Measurements from ENCODE around the gene TRIO. TPM values are rescaled to one million over a fixed set of nuclear protein-coding genes. Genes with fewer than 3 reads are reported as not detected.

The TRIO gene
- total and polyA plus RNA-seq, 2 experiments from 2014 or later, result 18.5 to 78.2 TPM

GRCh38 chr5:14172149-14172795 lies 29.1 kb downstream of the TRIO start:
- Histone ChIP-seq H3K4me3 (no peak overlapping the region), H3K27me3 (no peaks in the 10 kb centered on the region), H3K79me2 (peaks cover 100% of the 10 kb centered on the region), H3K9me3 (ENCODE audit: low read depth) (no peaks in the 10 kb centered on the region), H3K4me1 (ENCODE audit: insufficient read depth) (peaks cover 24% of the 10 kb centered on the region), H2AFZ (no peak overlapping the region), H4K20me1 (ENCODE audit: insufficient read depth, poor library complexity, severe bottlenecking) (peaks cover 71% of the 10 kb centered on the region), H3K9me2 (replicated peaks; ENCODE audit: insufficient read depth) (no peaks in the 10 kb centered on the region), H3K27ac (no peak overlapping the region), H3K4me2 (peak overlapping the region; percentile 24), H3K36me3 (replicated peaks; ENCODE audit: insufficient read depth, low read depth) (no peaks in the 10 kb centered on the region)
- DNase-seq (ENCODE audit: low spot score), result no peak
- no peak for TF ChIP-seq CTCF (IDR thresholded peaks at IDR 0.05; ENCODE audit: poor library complexity)
- TF ChIP-seq EZH2phosphoT487 (IDR thresholded peaks at IDR 0.05; ENCODE audit: low read depth, severe bottlenecking, unreplicated experiment), result no peak
- TF ChIP-seq EZH2 (IDR thresholded peaks at IDR 0.05; ENCODE audit: borderline replicate concordance), result no peak
- 89% methylated on average over 5 of the region's 5 CpGs for WGBS (ENCODE audit: low lambda C conversion rate, missing lambda C conversion rate)

GRCh38 chr5:14173377-14174229 lies 30.5 kb downstream of the TRIO start:
- peaks cover 100% of the 10 kb centered on the region for H3K79me2 ChIP-seq
- no peak for TF ChIP-seq EZH2 (IDR thresholded peaks at IDR 0.05; ENCODE audit: borderline replicate concordance)
- H3K27ac ChIP-seq, result peak overlapping the region; percentile 36
- WGBS (ENCODE audit: low lambda C conversion rate, missing lambda C conversion rate), result 65% methylated on average over 15 of the region's 15 CpGs
- H3K9me2 ChIP-seq (replicated peaks; ENCODE audit: insufficient read depth), result no peaks in the 10 kb centered on the region
- H3K27me3 ChIP-seq, result no peaks in the 10 kb centered on the region
- H3K4me3 ChIP-seq, result no peak overlapping the region
- peak overlapping the region; percentile 45 for H3K4me2 ChIP-seq
- H3K9me3 ChIP-seq (ENCODE audit: low read depth), result no peaks in the 10 kb centered on the region
- H4K20me1 ChIP-seq (ENCODE audit: insufficient read depth, poor library complexity, severe bottlenecking), result peaks cover 65% of the 10 kb centered on the region
- no peak overlapping the region for H2AFZ ChIP-seq
- no peak for DNase-seq (ENCODE audit: low spot score)
- no peaks in the 10 kb centered on the region for H3K36me3 ChIP-seq (replicated peaks; ENCODE audit: insufficient read depth, low read depth)
- H3K4me1 ChIP-seq (ENCODE audit: insufficient read depth), result peaks cover 24% of the 10 kb centered on the region

GRCh38 chr5:14174230-14174636 lies 31.1 kb downstream of the TRIO start:
- H3K27ac ChIP-seq, result peak overlapping the region; percentile 36
- H3K4me1 ChIP-seq (ENCODE audit: insufficient read depth), result peaks cover 28% of the 10 kb centered on the region
- no peak for TF ChIP-seq EZH2phosphoT487 (IDR thresholded peaks at IDR 0.05; ENCODE audit: low read depth, severe bottlenecking, unreplicated experiment)
- no peak for TF ChIP-seq CTCF (IDR thresholded peaks at IDR 0.05; ENCODE audit: poor library complexity)
- no peak for TF ChIP-seq EZH2 (IDR thresholded peaks at IDR 0.05; ENCODE audit: borderline replicate concordance)
- H3K27me3 ChIP-seq, result no peaks in the 10 kb centered on the region
- no peak for DNase-seq (ENCODE audit: low spot score)
- no peaks in the 10 kb centered on the region for H3K9me3 ChIP-seq (ENCODE audit: low read depth)
- H2AFZ ChIP-seq, result no peak overlapping the region
- H4K20me1 ChIP-seq (ENCODE audit: insufficient read depth, poor library complexity, severe bottlenecking), result peaks cover 64% of the 10 kb centered on the region
- peak overlapping the region; percentile 45 for H3K4me2 ChIP-seq
- no peaks in the 10 kb centered on the region for H3K36me3 ChIP-seq (replicated peaks; ENCODE audit: insufficient read depth, low read depth)
- no peaks in the 10 kb centered on the region for H3K9me2 ChIP-seq (replicated peaks; ENCODE audit: insufficient read depth)
- H3K79me2 ChIP-seq, result peaks cover 100% of the 10 kb centered on the region
- WGBS (ENCODE audit: low lambda C conversion rate, missing lambda C conversion rate), result 36% methylated on average over 8 of the region's 8 CpGs
- H3K4me3 ChIP-seq, result no peak overlapping the region

GRCh38 chr5:14175381-14175780 lies 32.2 kb downstream of the TRIO start:
- peaks cover 100% of the 10 kb centered on the region for H3K79me2 ChIP-seq
- WGBS (ENCODE audit: low lambda C conversion rate, missing lambda C conversion rate), result 95% methylated on average over 1 of the region's 1 CpG
- no peaks in the 10 kb centered on the region for H3K36me3 ChIP-seq (replicated peaks; ENCODE audit: insufficient read depth, low read depth)
- H3K4me1 ChIP-seq (ENCODE audit: insufficient read depth), result peaks cover 30% of the 10 kb centered on the region
- no peaks in the 10 kb centered on the region for H3K9me3 ChIP-seq (ENCODE audit: low read depth)
- no peaks in the 10 kb centered on the region for H3K9me2 ChIP-seq (replicated peaks; ENCODE audit: insufficient read depth)
- H3K27ac ChIP-seq, result no peak overlapping the region
- no peak overlapping the region for H2AFZ ChIP-seq
- TF ChIP-seq CTCF (IDR thresholded peaks at IDR 0.05; ENCODE audit: poor library complexity), result no peak
- TF ChIP-seq EZH2phosphoT487 (IDR thresholded peaks at IDR 0.05; ENCODE audit: low read depth, severe bottlenecking, unreplicated experiment), result no peak
- TF ChIP-seq EZH2 (IDR thresholded peaks at IDR 0.05; ENCODE audit: borderline replicate concordance), result no peak
- peaks cover 65% of the 10 kb centered on the region for H4K20me1 ChIP-seq (ENCODE audit: insufficient read depth, poor library complexity, severe bottlenecking)
- H3K4me3 ChIP-seq, result no peak overlapping the region
- no peaks in the 10 kb centered on the region for H3K27me3 ChIP-seq
- H3K4me2 ChIP-seq, result no peak overlapping the region
- DNase-seq (ENCODE audit: low spot score), result no peak
